HG03378 (cell line): ENCODE data around the gene CLCN2.

Experiments
- ATAC-seq: cut with Tn5 transposase; IDR thresholded peaks from one replicate; pipeline ENCODE4 v1.9.1; 2021; ENCODE audit warnings: mild to moderate bottlenecking, moderate library complexity; ENCODE audit not compliant: unreplicated experiment

The CLCN2 gene

GRCh38 chr3:184361532-184361931 lies at the start of gene CLCN2, which contains the start of gene POLR2H:
Gene CLCN2 (minus strand): TSS chr3:184361605. CDS start chr3:184361479, 126 bp downstream.
Gene POLR2H (plus strand): TSS chr3:184361710. CDS start chr3:184363493, 1,783 bp downstream.
- ATAC-seq: no peak

- no peak for ATAC-seq
Observed at GRCh38 chr3:184409946-184410500, 48.6 kb upstream of the CLCN2 start.

- no peak for ATAC-seq
Observed at GRCh38 chr3:184409331-184409926, 48.0 kb upstream of the CLCN2 start.

- ATAC-seq: no peak
Observed at GRCh38 chr3:184405075-184406030, 43.9 kb upstream of the CLCN2 start.

- ATAC-seq: no peak
Observed at GRCh38 chr3:184399410-184399809, 38.0 kb upstream of the CLCN2 start.

GRCh38 chr3:184395320-184395660 lies 33.9 kb upstream of the CLCN2 start:
- no peak for ATAC-seq

GRCh38 chr3:184391266-184391665 lies 29.9 kb upstream of the CLCN2 start:
- no peak for ATAC-seq

- ATAC-seq: no peak
Observed at GRCh38 chr3:184389935-184390528, 28.6 kb upstream of the CLCN2 start.

GRCh38 chr3:184389384-184389783 lies 28.0 kb upstream of the CLCN2 start:
- ATAC-seq: no peak

GRCh38 chr3:184388936-184389230 lies 27.5 kb upstream of the CLCN2 start:
- ATAC-seq: no peak

GRCh38 chr3:184388164-184388935 lies 26.9 kb upstream of the CLCN2 start:
- ATAC-seq: no peak

- ATAC-seq: no peak
Observed at GRCh38 chr3:184387174-184387714, 25.8 kb upstream of the CLCN2 start.

- no peak for ATAC-seq
Observed at GRCh38 chr3:184386047-184386806, 24.8 kb upstream of the CLCN2 start.

- no peak for ATAC-seq
Observed at GRCh38 chr3:184384856-184385422, 23.5 kb upstream of the CLCN2 start.

- no peak for ATAC-seq
Observed at GRCh38 chr3:184384342-184384741, 22.9 kb upstream of the CLCN2 start.

- no peak for ATAC-seq
Observed at GRCh38 chr3:184383033-184383740, 21.8 kb upstream of the CLCN2 start.

- ATAC-seq: no peak
Observed at GRCh38 chr3:184382326-184383032, 21.1 kb upstream of the CLCN2 start.
